ENCODE results near the gene FMOD. TPM values are rescaled to one million over a fixed set of nuclear protein-coding genes. Genes with fewer than 3 reads are reported as not detected.
A peak's percentile ranks its signal among the peaks of the same experiment; 100 is the strongest.
"Not testable (repeated sequence)": the region's sequence is repeated elsewhere in the genome, so short reads cannot be mapped to it uniquely, and the experiment has no call there.

The FMOD gene
- total RNA-seq, 1 experiment from 2014 or later: 3.0 TPM

GRCh38 chr1:203306965-203307541, 43.9 kb downstream of the FMOD start:
- DNase-seq (ENCODE audit: low read depth): peak; percentile 64

- DNase-seq (ENCODE audit: low read depth): peak; percentile 93
These were observed 44.6 kb downstream of the FMOD start for GRCh38 chr1:203306089-203306964.

GRCh38 chr1:203305809-203306088, 45.2 kb downstream of the FMOD start:
- DNase-seq (ENCODE audit: low read depth): no peak

- DNase-seq (ENCODE audit: low read depth): peak; percentile 84
These were observed 45.8 kb downstream of the FMOD start, which contains the start of gene BTG2 for GRCh38 chr1:203304919-203305808. TSS of gene BTG2 (plus strand) at chr1:203305519. CDS start at chr1:203305607, 88 bp downstream.

- DNase-seq (ENCODE audit: low read depth): no peak
These were observed 46.5 kb downstream of the FMOD start for GRCh38 chr1:203304391-203304918.

- no peak for DNase-seq (ENCODE audit: low read depth)
These were observed 48.0 kb downstream of the FMOD start for GRCh38 chr1:203302894-203303293.

- no peak for DNase-seq (ENCODE audit: low read depth)
These were observed 48.5 kb downstream of the FMOD start for GRCh38 chr1:203302456-203302855.

- DNase-seq (ENCODE audit: low read depth): no peak
These were observed 49.6 kb downstream of the FMOD start for GRCh38 chr1:203301331-203301668.

- no peak for DNase-seq (ENCODE audit: low read depth)
These were observed 50.2 kb downstream of the FMOD start for GRCh38 chr1:203300441-203301330.

GRCh38 chr1:203299719-203300429, 51.0 kb downstream of the FMOD start:
- not testable (repeated sequence) for DNase-seq (ENCODE audit: low read depth)

GRCh38 chr1:203299169-203299568, 51.8 kb downstream of the FMOD start:
- DNase-seq (ENCODE audit: low read depth): no peak

- peak; percentile 67 for DNase-seq (ENCODE audit: low read depth)
These were observed 54.4 kb downstream of the FMOD start for GRCh38 chr1:203296460-203297073.

- DNase-seq (ENCODE audit: low read depth): no peak
These were observed 55.1 kb downstream of the FMOD start for GRCh38 chr1:203295796-203296195.

- no peak for DNase-seq (ENCODE audit: low read depth)
These were observed 59.5 kb downstream of the FMOD start for GRCh38 chr1:203291201-203292096.

Other genes with a start within 250 kb of the FMOD start
- 9.7 and 19.1 TPM in 2 replicates for gene ADORA1, start 223.4 kb downstream of the FMOD start, total RNA-seq (2014; rRNA removed)
- 2.8 and 13.7 TPM in 2 replicates for gene MYBPH, start 175.3 kb downstream of the FMOD start, total RNA-seq (2014; rRNA removed)
- gene CHI3L1, start 164.4 kb downstream of the FMOD start, total RNA-seq (2014; rRNA removed): 0.17 TPM in 1 of 2 replicates, not detected in the other
- 2.4 and 3.9 TPM in 2 replicates for gene CHIT1, start 121.4 kb downstream of the FMOD start, total RNA-seq (2014; rRNA removed)
- gene BTG2, start 45.6 kb downstream of the FMOD start, total RNA-seq (2014; rRNA removed): 19.0 and 30.4 TPM in 2 replicates
- gene PRELP, start 124.7 kb upstream of the FMOD start, total RNA-seq (2014; rRNA removed): 0.06 TPM in 2 replicates
- not detected in 2 replicates for gene OPTC, start 143.0 kb upstream of the FMOD start, total RNA-seq (2014; rRNA removed)

All from LHCN-M2 (cell line).